MM.1S (cell line): ENCODE measurements around the gene CAPN11.

Source experiments
- DNase-seq: peaks from one replicate; pipeline ENCODE4 v3.0.0-alpha.2; 2015
- H2AFZ ChIP-seq: fragments of 300-600 bp; sonication (generic); 2 replicates; pipeline ENCODE4 v1.6.0; 2016; ENCODE audit warnings: antibody characterized with exemption, low read length
- H3F3A ChIP-seq: fragments of 300-600 bp; sonication (generic); 2 replicates; pipeline ENCODE4 v1.6.1; 2016; ENCODE audit warnings: mild to moderate bottlenecking, antibody characterized with exemption, low read length, moderate library complexity, mixed read lengths; ENCODE audit not compliant: insufficient read depth
- H3K27ac ChIP-seq: fragments of 300-600 bp; sonication (generic); 2 replicates; pipeline ENCODE4 v1.5.1; 2016; ENCODE audit warnings: mild to moderate bottlenecking, low read length
- H3K27me3 ChIP-seq: fragments of 300-600 bp; sonication (generic); replicated peaks from 2 replicates; pipeline ENCODE4 v1.6.0; 2016; ENCODE audit warnings: low read length; ENCODE audit not compliant: insufficient read depth
- H3K36me3 ChIP-seq: fragments of 300-600 bp; sonication (generic); replicated peaks from 2 replicates; pipeline ENCODE4 v1.6.1; 2016; ENCODE audit warnings: mild to moderate bottlenecking, low read length, mixed read lengths; ENCODE audit not compliant: insufficient read depth
- H3K4me1 ChIP-seq: fragments of 300-600 bp; sonication (generic); 2 replicates; pipeline ENCODE4 v1.6.1; 2016; ENCODE audit warnings: low read length, mixed read lengths
- H3K4me2 ChIP-seq: fragments of 300-600 bp; sonication (generic); 2 replicates; pipeline ENCODE4 v1.6.0; 2016; ENCODE audit warnings: low read depth, low read length
- H3K4me3 ChIP-seq: fragments of 300-600 bp; sonication (generic); 2 replicates; pipeline ENCODE4 v1.5.1; 2016; ENCODE audit warnings: low read length, mixed read lengths
- H3K79me2 ChIP-seq: fragments of 300-600 bp; sonication (generic); 2 replicates; pipeline ENCODE4 v1.6.1; 2016; ENCODE audit warnings: mixed run types, low read length, mixed read lengths
- H3K9ac ChIP-seq: fragments of 300-600 bp; sonication (generic); 2 replicates; pipeline ENCODE4 v1.6.1; 2016; ENCODE audit warnings: low read length, mixed read lengths
- H3K9me2 ChIP-seq: fragments of 300-600 bp; sonication (generic); replicated peaks from 2 replicates; pipeline ENCODE4 v1.6.1; 2016; ENCODE audit warnings: mild to moderate bottlenecking, low read length, mixed read lengths; ENCODE audit not compliant: insufficient read depth
- H3K9me3 ChIP-seq: fragments of 300-600 bp; sonication (generic); replicated peaks from 2 replicates; pipeline ENCODE4 v1.6.1; 2016; ENCODE audit warnings: mild to moderate bottlenecking, low read length, mixed read lengths; ENCODE audit not compliant: insufficient read depth
- H4K20me1 ChIP-seq: fragments of 300-600 bp; sonication (generic); 2 replicates; pipeline ENCODE4 v1.6.1; 2016; ENCODE audit warnings: mild to moderate bottlenecking, low read length, moderate library complexity, mixed read lengths; ENCODE audit not compliant: insufficient read depth
- CTCF ChIP-seq: fragments of 300-600 bp; sonication (generic); IDR thresholded peaks from 2 replicates; pipeline ENCODE4 v1.5.1; 2016; ENCODE audit warnings: antibody characterized with exemption, low read length, mixed read lengths
- EZH2 ChIP-seq: fragments of 300-600 bp; sonication (generic); optimal IDR thresholded peaks from 2 replicates; pipeline ENCODE3; 2017; ENCODE audit warnings: low read depth, mild to moderate bottlenecking, antibody characterized with exemption, low read length, mixed read lengths
- EZH2phosphoT487 ChIP-seq: fragments of 300-600 bp; sonication (generic); IDR thresholded peaks from 2 replicates; pipeline ENCODE4 v1.6.1; 2018; ENCODE audit warnings: antibody characterized with exemption, low read length

The CAPN11 gene

GRCh38 chr6:44177691-44178423 lies 19.2 kb downstream of the CAPN11 start:
- Histone ChIP-seq H3K9me2 (no peaks in the 10 kb centered on the region), H3K27me3 (no peaks in the 10 kb centered on the region; the same call in none of the 2 replicates), H4K20me1 (no peaks in the 10 kb centered on the region), H3K9me3 (no peaks in the 10 kb centered on the region), H3K9ac (no peak overlapping the region), H3K4me2 (no peak overlapping the region), H3F3A (no peaks in the 10 kb centered on the region), H2AFZ (no peak overlapping the region), H3K27ac (no peak overlapping the region), H3K36me3 (no peaks in the 10 kb centered on the region), H3K4me1 (no peaks in the 10 kb centered on the region), H3K4me3 (no peak overlapping the region), H3K79me2 (no peaks in the 10 kb centered on the region)
- DNase-seq = no peak
- TF ChIP-seq EZH2phosphoT487 (no peak), EZH2 (no peak), CTCF (no peak)

- no peak overlapping the region for H3K9ac ChIP-seq
These were observed 19.9 kb downstream of the CAPN11 start for GRCh38 chr6:44178424-44179071.

GRCh38 chr6:44179072-44179536 lies 20.5 kb downstream of the CAPN11 start:
- Histone ChIP-seq H3K36me3 (no peaks in the 10 kb centered on the region), H3K9me3 (no peaks in the 10 kb centered on the region), H3K4me1 (no peaks in the 10 kb centered on the region), H3K4me2 (no peak overlapping the region), H3K4me3 (no peak overlapping the region), H3K27me3 (no peaks in the 10 kb centered on the region; the same call in none of the 2 replicates), H3K9ac (no peak overlapping the region), H3K9me2 (no peaks in the 10 kb centered on the region), H4K20me1 (no peaks in the 10 kb centered on the region), H3K27ac (no peak overlapping the region), H3F3A (no peaks in the 10 kb centered on the region), H2AFZ (no peak overlapping the region), H3K79me2 (no peaks in the 10 kb centered on the region)
- no peak for TF ChIP-seq CTCF
- no peak for TF ChIP-seq EZH2
- TF ChIP-seq EZH2phosphoT487 = no peak
- no peak for DNase-seq

More at GRCh38 chr6:44178424-44179071, 19.9 kb downstream of the CAPN11 start:
- H2AFZ ChIP-seq = no peak overlapping the region
- H3K4me2 ChIP-seq = no peak overlapping the region
- H4K20me1 ChIP-seq = no peaks in the 10 kb centered on the region
- TF ChIP-seq CTCF (no peak), EZH2phosphoT487 (no peak), EZH2 (no peak)
- no peak overlapping the region for H3K4me3 ChIP-seq
- H3K79me2 ChIP-seq = no peaks in the 10 kb centered on the region
- no peaks in the 10 kb centered on the region for H3K9me3 ChIP-seq
- no peaks in the 10 kb centered on the region; the same call in none of the 2 replicates for H3K27me3 ChIP-seq
- no peaks in the 10 kb centered on the region for H3K4me1 ChIP-seq
- no peaks in the 10 kb centered on the region for H3K36me3 ChIP-seq
- no peaks in the 10 kb centered on the region for H3F3A ChIP-seq
- no peak overlapping the region for H3K27ac ChIP-seq
- no peaks in the 10 kb centered on the region for H3K9me2 ChIP-seq
- no peak for DNase-seq
